ENCODE data around the gene KLHL14. TPM values are rescaled to one million over a fixed set of nuclear protein-coding genes. Genes with fewer than 3 reads are reported as not detected.

Gene KLHL14
- total RNA-seq, 1 experiment from 2014 or later, result 6.7 TPM

DNA sequence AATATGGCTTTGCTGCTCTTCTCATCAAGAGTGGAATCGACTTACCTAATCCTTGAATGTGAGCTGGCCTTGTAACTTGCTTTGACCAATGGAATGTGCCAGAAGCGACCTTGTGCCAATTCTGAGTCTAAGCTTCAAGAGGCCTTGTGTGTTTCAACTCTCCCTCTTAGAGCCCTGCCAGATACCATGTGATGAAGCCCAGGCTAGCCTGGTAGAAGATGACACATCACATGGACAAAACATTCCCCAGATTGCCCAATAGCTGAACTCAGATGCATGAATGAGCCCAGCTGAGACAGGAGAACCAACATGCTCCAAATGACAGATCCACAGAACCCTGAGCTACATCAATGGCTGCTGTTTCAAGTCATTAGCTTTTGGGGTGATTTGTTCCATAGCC is 4.2 kb upstream of the KLHL14 start:
- TF ChIP-seq POLR2AphosphoS5 (IDR thresholded peaks at IDR 0.05; ENCODE audit: low read depth, low read length), result no peak
- TF ChIP-seq, protein P1, sequence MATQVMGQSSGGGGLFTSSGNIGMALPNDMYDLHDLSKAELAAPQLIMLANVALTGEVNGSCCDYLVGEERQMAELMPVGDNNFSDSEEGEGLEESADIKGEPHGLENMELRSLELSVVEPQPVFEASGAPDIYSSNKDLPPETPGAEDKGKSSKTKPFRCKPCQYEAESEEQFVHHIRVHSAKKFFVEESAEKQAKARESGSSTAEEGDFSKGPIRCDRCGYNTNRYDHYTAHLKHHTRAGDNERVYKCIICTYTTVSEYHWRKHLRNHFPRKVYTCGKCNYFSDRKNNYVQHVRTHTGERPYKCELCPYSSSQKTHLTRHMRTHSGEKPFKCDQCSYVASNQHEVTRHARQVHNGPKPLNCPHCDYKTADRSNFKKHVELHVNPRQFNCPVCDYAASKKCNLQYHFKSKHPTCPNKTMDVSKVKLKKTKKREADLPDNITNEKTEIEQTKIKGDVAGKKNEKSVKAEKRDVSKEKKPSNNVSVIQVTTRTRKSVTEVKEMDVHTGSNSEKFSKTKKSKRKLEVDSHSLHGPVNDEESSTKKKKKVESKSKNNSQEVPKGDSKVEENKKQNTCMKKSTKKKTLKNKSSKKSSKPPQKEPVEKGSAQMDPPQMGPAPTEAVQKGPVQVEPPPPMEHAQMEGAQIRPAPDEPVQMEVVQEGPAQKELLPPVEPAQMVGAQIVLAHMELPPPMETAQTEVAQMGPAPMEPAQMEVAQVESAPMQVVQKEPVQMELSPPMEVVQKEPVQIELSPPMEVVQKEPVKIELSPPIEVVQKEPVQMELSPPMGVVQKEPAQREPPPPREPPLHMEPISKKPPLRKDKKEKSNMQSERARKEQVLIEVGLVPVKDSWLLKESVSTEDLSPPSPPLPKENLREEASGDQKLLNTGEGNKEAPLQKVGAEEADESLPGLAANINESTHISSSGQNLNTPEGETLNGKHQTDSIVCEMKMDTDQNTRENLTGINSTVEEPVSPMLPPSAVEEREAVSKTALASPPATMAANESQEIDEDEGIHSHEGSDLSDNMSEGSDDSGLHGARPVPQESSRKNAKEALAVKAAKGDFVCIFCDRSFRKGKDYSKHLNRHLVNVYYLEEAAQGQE (IDR thresholded peaks at IDR 0.05; ENCODE audit: insufficient read depth in 1 of 2, low read depth in 2 of 2, low read length in 1 of 2), result no peak
- no peak for TF ChIP-seq SIN3A (IDR thresholded peaks at IDR 0.05; ENCODE audit: borderline replicate concordance, insufficient read depth, low read depth, low read length)
- TF ChIP-seq TCF7L2 (IDR thresholded peaks at IDR 0.05; ENCODE audit: low read depth, low read length), result no peak
- TF ChIP-seq, protein P2, sequence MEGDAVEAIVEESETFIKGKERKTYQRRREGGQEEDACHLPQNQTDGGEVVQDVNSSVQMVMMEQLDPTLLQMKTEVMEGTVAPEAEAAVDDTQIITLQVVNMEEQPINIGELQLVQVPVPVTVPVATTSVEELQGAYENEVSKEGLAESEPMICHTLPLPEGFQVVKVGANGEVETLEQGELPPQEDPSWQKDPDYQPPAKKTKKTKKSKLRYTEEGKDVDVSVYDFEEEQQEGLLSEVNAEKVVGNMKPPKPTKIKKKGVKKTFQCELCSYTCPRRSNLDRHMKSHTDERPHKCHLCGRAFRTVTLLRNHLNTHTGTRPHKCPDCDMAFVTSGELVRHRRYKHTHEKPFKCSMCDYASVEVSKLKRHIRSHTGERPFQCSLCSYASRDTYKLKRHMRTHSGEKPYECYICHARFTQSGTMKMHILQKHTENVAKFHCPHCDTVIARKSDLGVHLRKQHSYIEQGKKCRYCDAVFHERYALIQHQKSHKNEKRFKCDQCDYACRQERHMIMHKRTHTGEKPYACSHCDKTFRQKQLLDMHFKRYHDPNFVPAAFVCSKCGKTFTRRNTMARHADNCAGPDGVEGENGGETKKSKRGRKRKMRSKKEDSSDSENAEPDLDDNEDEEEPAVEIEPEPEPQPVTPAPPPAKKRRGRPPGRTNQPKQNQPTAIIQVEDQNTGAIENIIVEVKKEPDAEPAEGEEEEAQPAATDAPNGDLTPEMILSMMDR (IDR thresholded peaks at IDR 0.05), result no peak
- no peak overlapping the region for H3K27ac ChIP-seq (ENCODE audit: low read length)
- no peak for DNase-seq (ENCODE audit: low read depth, low spot score)
- ATAC-seq, result no peak
- no peaks in the 10 kb centered on the region for H3K27me3 ChIP-seq (ENCODE audit: control insufficient read depth, insufficient read depth, low read length)
- in situ Hi-C loops (cut with HindIII; ENCODE audit: low pct_unique_long_range_greater_than_20kb, low sequenced_read_pairs), result no loop called here
- ChIA-PET CTCF (no interaction called here), POLR2A (no interaction called here)
- intact Hi-C loops (cut with micrococcal nuclease; ENCODE audit: unreplicated experiment), result no loop called here
- H3K4me1 ChIP-seq (ENCODE audit: control insufficient read depth, insufficient read depth, low read length), result peaks cover 11% of the 10 kb centered on the region
- no TSS peak for BruUV-seq (replicated peaks)
- no peaks in the 10 kb centered on the region for H3K36me3 ChIP-seq (ENCODE audit: control insufficient read depth, insufficient read depth, low read length)
- H3K4me3 ChIP-seq (ENCODE audit: low read depth in 2 of 2, low read length in 2 of 2), result no peak overlapping the region
- H3K9me3 ChIP-seq (ENCODE audit: control insufficient read depth, insufficient read depth, low read depth, low read length), result no peaks in the 10 kb centered on the region

DNA sequence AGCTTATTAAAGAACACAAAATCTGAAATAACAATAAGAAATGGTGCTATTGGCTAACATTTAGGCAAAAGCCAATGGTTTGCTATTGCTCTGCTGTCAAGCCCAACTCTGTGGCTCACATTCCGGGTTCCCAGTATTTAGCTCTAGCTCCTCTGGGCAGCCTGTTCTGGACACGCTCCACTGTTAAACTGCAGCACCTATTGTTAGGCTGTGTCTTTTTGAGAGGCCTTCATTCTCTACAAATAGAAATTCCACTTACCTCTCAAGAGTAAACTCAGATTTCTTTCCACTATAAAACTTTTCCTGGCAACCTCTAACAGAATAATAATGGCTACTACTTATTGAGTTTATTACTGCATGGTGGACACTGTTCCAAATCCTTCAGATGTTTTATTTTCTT is 3.7 kb upstream of the KLHL14 start:
- intact Hi-C loops (cut with micrococcal nuclease; ENCODE audit: unreplicated experiment) (no loop called here), in situ Hi-C loops (cut with HindIII; ENCODE audit: low pct_unique_long_range_greater_than_20kb, low sequenced_read_pairs) (no loop called here)
- no peak overlapping the region for H3K4me3 ChIP-seq (ENCODE audit: low read depth in 2 of 2, low read length in 2 of 2)
- DNase-seq (ENCODE audit: low read depth, low spot score) (no peak), ATAC-seq (no peak)
- no peaks in the 10 kb centered on the region for H3K27me3 ChIP-seq (ENCODE audit: control insufficient read depth, insufficient read depth, low read length)
- no peaks in the 10 kb centered on the region for H3K9me3 ChIP-seq (ENCODE audit: control insufficient read depth, insufficient read depth, low read depth, low read length)
- BruUV-seq (replicated peaks), result no TSS peak
- peaks cover 11% of the 10 kb centered on the region for H3K4me1 ChIP-seq (ENCODE audit: control insufficient read depth, insufficient read depth, low read length)
- ChIA-PET POLR2A (no interaction called here), CTCF (no interaction called here)
- H3K36me3 ChIP-seq (ENCODE audit: control insufficient read depth, insufficient read depth, low read length), result no peaks in the 10 kb centered on the region
- H3K27ac ChIP-seq (ENCODE audit: low read length), result no peak overlapping the region
- TF ChIP-seq SIN3A (IDR thresholded peaks at IDR 0.05; ENCODE audit: borderline replicate concordance, insufficient read depth, low read depth, low read length) (no peak), TCF7L2 (IDR thresholded peaks at IDR 0.05; ENCODE audit: low read depth, low read length) (no peak), POLR2AphosphoS5 (IDR thresholded peaks at IDR 0.05; ENCODE audit: low read depth, low read length) (no peak)
- TF ChIP-seq, protein P2 (IDR thresholded peaks at IDR 0.05), result no peak
- TF ChIP-seq, protein P1 (IDR thresholded peaks at IDR 0.05; ENCODE audit: insufficient read depth in 1 of 2, low read depth in 2 of 2, low read length in 1 of 2), result no peak
